Measurements from ENCODE around the gene GEMIN7. TPM values are rescaled to one million over a fixed set of nuclear protein-coding genes. Genes with fewer than 3 reads are reported as not detected.
A peak's percentile ranks its signal among the peaks of the same experiment; 100 is the strongest.

The GEMIN7 gene
- total RNA-seq, 1 donor from 2014 or later, result 46.0 TPM

DNA sequence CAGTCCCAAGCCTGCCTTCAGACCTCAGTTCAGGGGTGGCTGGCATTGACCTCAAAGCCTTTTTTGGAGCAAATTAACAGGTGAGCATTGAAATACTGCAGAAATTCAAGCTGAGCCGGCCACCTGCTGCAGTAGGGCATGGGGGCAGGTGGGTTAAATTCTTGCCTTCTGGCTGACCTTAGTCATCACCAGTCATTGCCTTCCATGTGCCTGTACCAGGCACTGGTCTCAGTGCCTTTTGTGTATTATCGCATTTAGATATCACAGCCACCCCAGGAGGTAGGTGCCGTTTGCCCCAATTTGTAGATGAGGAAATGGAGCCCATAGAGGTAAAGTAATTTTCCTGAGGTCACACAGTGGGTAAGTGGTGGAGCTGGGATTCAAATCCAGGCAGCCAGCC lies 21.1 kb downstream of the GEMIN7 start:
- H3K27ac ChIP-seq (ENCODE audit: low read depth, low read length), result no peak overlapping the region

DNA sequence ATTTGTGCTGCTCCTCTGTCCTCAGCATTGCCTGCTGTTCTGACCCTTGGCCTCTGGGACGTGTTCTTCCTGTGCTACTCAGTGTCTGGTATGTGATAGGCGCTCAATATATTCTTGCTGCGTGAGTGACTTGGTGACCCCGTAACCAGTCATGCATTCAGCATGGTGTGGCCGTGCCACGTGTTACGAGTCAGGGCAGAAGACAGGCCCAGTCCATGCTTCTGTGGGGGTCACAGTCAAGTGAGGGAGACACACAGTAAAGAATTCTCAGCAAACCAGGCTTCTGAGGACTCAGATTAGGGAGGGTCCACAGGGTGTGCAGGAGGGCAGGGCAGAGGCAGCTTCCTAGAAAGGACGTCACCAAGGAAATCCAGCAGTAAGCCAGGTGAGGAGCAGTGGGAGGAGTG lies 21.8 kb downstream of the GEMIN7 start:
- no peaks in the 10 kb centered on the region for H3K36me3 ChIP-seq (ENCODE audit: insufficient read depth, low read length)
- Mint-ChIP-seq H3K4me3 (ENCODE audit: unreplicated experiment) (peak overlapping the region; percentile 67), H3K9me3 (ENCODE audit: unreplicated experiment) (no peaks in the 10 kb centered on the region), H3K4me1 (ENCODE audit: low read depth, unreplicated experiment) (peaks cover 62% of the 10 kb centered on the region), H3K36me3 (ENCODE audit: low read depth, unreplicated experiment) (peaks cover 11% of the 10 kb centered on the region), H3K27ac (ENCODE audit: unreplicated experiment) (no peak overlapping the region), H3K27me3 (ENCODE audit: low read depth, unreplicated experiment) (no peaks in the 10 kb centered on the region)
- H2AFZ ChIP-seq (ENCODE audit: low read depth, low read length), result no peak overlapping the region
- H3K27me3 ChIP-seq (ENCODE audit: insufficient read depth, low read length), result no peaks in the 10 kb centered on the region
- no peak for DNase-seq (ENCODE audit: low read depth)
- H3K4me1 ChIP-seq (ENCODE audit: insufficient read depth, low read length), result peaks cover 53% of the 10 kb centered on the region
- peak overlapping the region; percentile 9 for H3K9ac ChIP-seq (ENCODE audit: low read length)
- peak overlapping the region; percentile 19 for H3K4me2 ChIP-seq (ENCODE audit: low read length)
- no peak for FAIRE-seq
- H3K27ac ChIP-seq (ENCODE audit: low read depth, low read length), result no peak overlapping the region
- no peak overlapping the region for H3K4me3 ChIP-seq (ENCODE audit: insufficient read depth, low read depth, low read length)
- peaks cover 99% of the 10 kb centered on the region for H3K79me2 ChIP-seq (ENCODE audit: insufficient read depth, low read length)
- no peaks in the 10 kb centered on the region for H3K9me3 ChIP-seq (ENCODE audit: insufficient read depth, low read depth, low read length)
- TF ChIP-seq, protein P1, sequence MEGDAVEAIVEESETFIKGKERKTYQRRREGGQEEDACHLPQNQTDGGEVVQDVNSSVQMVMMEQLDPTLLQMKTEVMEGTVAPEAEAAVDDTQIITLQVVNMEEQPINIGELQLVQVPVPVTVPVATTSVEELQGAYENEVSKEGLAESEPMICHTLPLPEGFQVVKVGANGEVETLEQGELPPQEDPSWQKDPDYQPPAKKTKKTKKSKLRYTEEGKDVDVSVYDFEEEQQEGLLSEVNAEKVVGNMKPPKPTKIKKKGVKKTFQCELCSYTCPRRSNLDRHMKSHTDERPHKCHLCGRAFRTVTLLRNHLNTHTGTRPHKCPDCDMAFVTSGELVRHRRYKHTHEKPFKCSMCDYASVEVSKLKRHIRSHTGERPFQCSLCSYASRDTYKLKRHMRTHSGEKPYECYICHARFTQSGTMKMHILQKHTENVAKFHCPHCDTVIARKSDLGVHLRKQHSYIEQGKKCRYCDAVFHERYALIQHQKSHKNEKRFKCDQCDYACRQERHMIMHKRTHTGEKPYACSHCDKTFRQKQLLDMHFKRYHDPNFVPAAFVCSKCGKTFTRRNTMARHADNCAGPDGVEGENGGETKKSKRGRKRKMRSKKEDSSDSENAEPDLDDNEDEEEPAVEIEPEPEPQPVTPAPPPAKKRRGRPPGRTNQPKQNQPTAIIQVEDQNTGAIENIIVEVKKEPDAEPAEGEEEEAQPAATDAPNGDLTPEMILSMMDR (IDR thresholded peaks at IDR 0.05; ENCODE audit: insufficient read depth, low read depth, low read length), result no peak
- no peak for TF ChIP-seq EZH2 (IDR thresholded peaks at IDR 0.05; ENCODE audit: insufficient read depth, low read length)
- peaks cover 99% of the 10 kb centered on the region for H4K20me1 ChIP-seq (ENCODE audit: insufficient read depth, low read length)

More for the DNA sequence above, 21.1 kb downstream of the GEMIN7 start:
- H3K4me3 Mint-ChIP-seq (ENCODE audit: unreplicated experiment), result no peak overlapping the region
- H3K27me3 ChIP-seq (ENCODE audit: insufficient read depth, low read length), result no peaks in the 10 kb centered on the region
- no peak for DNase-seq (ENCODE audit: low read depth)
- H3K27me3 Mint-ChIP-seq (ENCODE audit: low read depth, unreplicated experiment), result no peaks in the 10 kb centered on the region
- H3K36me3 Mint-ChIP-seq (ENCODE audit: low read depth, unreplicated experiment), result peaks cover 11% of the 10 kb centered on the region
- H3K4me1 ChIP-seq (ENCODE audit: insufficient read depth, low read length), result peaks cover 53% of the 10 kb centered on the region
- FAIRE-seq, result no peak
- no peaks in the 10 kb centered on the region for H3K36me3 ChIP-seq (ENCODE audit: insufficient read depth, low read length)
- H3K9ac ChIP-seq (ENCODE audit: low read length), result no peak overlapping the region
- H2AFZ ChIP-seq (ENCODE audit: low read depth, low read length), result no peak overlapping the region
- peaks cover 99% of the 10 kb centered on the region for H4K20me1 ChIP-seq (ENCODE audit: insufficient read depth, low read length)
- H3K79me2 ChIP-seq (ENCODE audit: insufficient read depth, low read length), result peaks cover 99% of the 10 kb centered on the region
- TF ChIP-seq, protein P1 (IDR thresholded peaks at IDR 0.05; ENCODE audit: insufficient read depth, low read depth, low read length), result no peak
- TF ChIP-seq EZH2 (IDR thresholded peaks at IDR 0.05; ENCODE audit: insufficient read depth, low read length), result no peak
- no peak overlapping the region for H3K4me3 ChIP-seq (ENCODE audit: insufficient read depth, low read depth, low read length)
- no peaks in the 10 kb centered on the region for H3K9me3 ChIP-seq (ENCODE audit: insufficient read depth, low read depth, low read length)
- H3K27ac Mint-ChIP-seq (ENCODE audit: unreplicated experiment), result peak overlapping the region; percentile 38
- H3K4me1 Mint-ChIP-seq (ENCODE audit: low read depth, unreplicated experiment), result peaks cover 64% of the 10 kb centered on the region
- H3K9me3 Mint-ChIP-seq (ENCODE audit: unreplicated experiment), result no peaks in the 10 kb centered on the region
- H3K4me2 ChIP-seq (ENCODE audit: low read length), result peak overlapping the region; percentile 88

DNA sequence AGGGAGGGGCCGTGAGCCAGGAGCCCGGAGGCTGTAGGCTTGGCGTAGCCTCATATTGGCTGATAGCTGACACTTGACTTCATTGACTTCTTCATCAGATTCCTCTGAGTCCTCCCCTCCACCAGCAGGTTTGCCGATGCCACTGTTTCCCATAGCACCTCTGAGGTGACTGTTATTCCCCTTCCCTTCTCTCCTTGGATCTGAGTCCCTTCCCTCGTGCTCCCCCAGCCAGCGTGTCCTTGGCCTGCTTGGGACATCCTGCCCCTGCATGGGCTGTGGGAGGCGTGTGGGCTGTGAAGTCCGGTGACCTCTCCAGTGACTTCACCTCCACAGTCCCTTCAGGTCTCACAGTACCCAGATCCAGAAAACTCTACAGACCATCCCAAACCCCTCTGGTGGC lies 22.7 kb downstream of the GEMIN7 start:
- peaks cover 9% of the 10 kb centered on the region for H3K36me3 Mint-ChIP-seq (ENCODE audit: low read depth, unreplicated experiment)
- Histone ChIP-seq H3K9ac (ENCODE audit: low read length) (no peak overlapping the region), H3K4me2 (ENCODE audit: low read length) (no peak overlapping the region), H3K9me3 (ENCODE audit: insufficient read depth, low read depth, low read length) (no peaks in the 10 kb centered on the region), H3K27me3 (ENCODE audit: insufficient read depth, low read length) (no peaks in the 10 kb centered on the region), H3K27ac (ENCODE audit: low read depth, low read length) (no peak overlapping the region), H4K20me1 (ENCODE audit: insufficient read depth, low read length) (peaks cover 96% of the 10 kb centered on the region), H3K4me1 (ENCODE audit: insufficient read depth, low read length) (peaks cover 53% of the 10 kb centered on the region), H3K36me3 (ENCODE audit: insufficient read depth, low read length) (no peaks in the 10 kb centered on the region), H2AFZ (ENCODE audit: low read depth, low read length) (no peak overlapping the region), H3K79me2 (ENCODE audit: insufficient read depth, low read length) (peaks cover 97% of the 10 kb centered on the region), H3K4me3 (ENCODE audit: insufficient read depth, low read depth, low read length) (no peak overlapping the region)
- DNase-seq (ENCODE audit: low read depth) (no peak), FAIRE-seq (no peak)
- H3K27ac Mint-ChIP-seq (ENCODE audit: unreplicated experiment), result peak overlapping the region; percentile 67
- H3K4me1 Mint-ChIP-seq (ENCODE audit: low read depth, unreplicated experiment), result peaks cover 52% of the 10 kb centered on the region
- no peak overlapping the region for H3K4me3 Mint-ChIP-seq (ENCODE audit: unreplicated experiment)
- H3K9me3 Mint-ChIP-seq (ENCODE audit: unreplicated experiment), result no peaks in the 10 kb centered on the region
- no peaks in the 10 kb centered on the region for H3K27me3 Mint-ChIP-seq (ENCODE audit: low read depth, unreplicated experiment)
- no peak for TF ChIP-seq EZH2 (IDR thresholded peaks at IDR 0.05; ENCODE audit: insufficient read depth, low read length)
- TF ChIP-seq, protein P1 (IDR thresholded peaks at IDR 0.05; ENCODE audit: insufficient read depth, low read depth, low read length), result no peak

All from astrocyte (in vitro differentiated cells and primary cell).